ENCODE data around the gene PNLIP.

Gene PNLIP

GRCh38 chr10:116545756-116546155 lies at the start of gene PNLIP:
Gene PNLIP (plus strand): TSS chr10:116545931. CDS start chr10:116546093, 162 bp downstream.
- no peaks in the 10 kb centered on the region for H3K27me3 ChIP-seq (ENCODE audit: control insufficient read depth, insufficient read depth, low read length)
- H3K36me3 ChIP-seq (ENCODE audit: control insufficient read depth, insufficient read depth, low read length): no peaks in the 10 kb centered on the region
- H3K9ac ChIP-seq (ENCODE audit: low read length): no peak within 1 kb of the TSS
- H3K4me3 ChIP-seq (ENCODE audit: low read length): no peak within 1 kb of the TSS
- no peaks in the 10 kb centered on the region for H3K9me3 ChIP-seq (ENCODE audit: control insufficient read depth, low read length)
- no peaks in the 10 kb centered on the region for H3K4me1 ChIP-seq (ENCODE audit: control insufficient read depth, insufficient read depth, low read length)

GRCh38 chr10:116504786-116505185 lies 40.9 kb upstream of the PNLIP start:
- H3K9me3 ChIP-seq (ENCODE audit: control insufficient read depth, low read length): no peaks in the 10 kb centered on the region
- no peak overlapping the region for H3K9ac ChIP-seq (ENCODE audit: low read length)
- no peak overlapping the region for H3K4me3 ChIP-seq (ENCODE audit: low read length)
- H3K4me1 ChIP-seq (ENCODE audit: control insufficient read depth, insufficient read depth, low read length): no peaks in the 10 kb centered on the region
- no peaks in the 10 kb centered on the region for H3K27me3 ChIP-seq (ENCODE audit: control insufficient read depth, insufficient read depth, low read length)
- no peaks in the 10 kb centered on the region for H3K36me3 ChIP-seq (ENCODE audit: control insufficient read depth, insufficient read depth, low read length)

DNA sequence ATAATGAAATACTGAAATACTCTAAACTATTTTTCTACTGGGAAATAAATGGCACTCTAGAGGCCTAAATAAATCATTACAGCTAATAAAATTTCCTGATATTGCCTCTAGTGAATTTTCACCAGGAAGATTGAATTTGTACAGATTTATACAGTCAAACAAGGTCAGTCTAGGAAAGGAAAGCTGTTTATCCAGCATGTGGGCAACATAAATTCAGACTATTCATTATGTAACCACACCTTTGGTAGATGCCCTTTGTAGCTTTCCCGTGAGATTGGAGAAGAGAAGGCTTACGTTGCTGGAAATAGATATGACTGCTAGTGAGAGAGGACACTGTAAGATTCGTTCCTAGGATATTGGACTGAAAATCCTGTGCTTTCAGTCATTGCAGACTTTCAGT lies 35.2 kb upstream of the PNLIP start:
- Histone ChIP-seq H3K9me3 (ENCODE audit: control insufficient read depth, low read length) (no peaks in the 10 kb centered on the region), H3K9ac (ENCODE audit: low read length) (no peak overlapping the region), H3K36me3 (ENCODE audit: control insufficient read depth, insufficient read depth, low read length) (no peaks in the 10 kb centered on the region), H3K27me3 (ENCODE audit: control insufficient read depth, insufficient read depth, low read length) (no peaks in the 10 kb centered on the region), H3K4me1 (ENCODE audit: control insufficient read depth, insufficient read depth, low read length) (no peaks in the 10 kb centered on the region), H3K4me3 (ENCODE audit: low read length) (no peak overlapping the region)

DNA sequence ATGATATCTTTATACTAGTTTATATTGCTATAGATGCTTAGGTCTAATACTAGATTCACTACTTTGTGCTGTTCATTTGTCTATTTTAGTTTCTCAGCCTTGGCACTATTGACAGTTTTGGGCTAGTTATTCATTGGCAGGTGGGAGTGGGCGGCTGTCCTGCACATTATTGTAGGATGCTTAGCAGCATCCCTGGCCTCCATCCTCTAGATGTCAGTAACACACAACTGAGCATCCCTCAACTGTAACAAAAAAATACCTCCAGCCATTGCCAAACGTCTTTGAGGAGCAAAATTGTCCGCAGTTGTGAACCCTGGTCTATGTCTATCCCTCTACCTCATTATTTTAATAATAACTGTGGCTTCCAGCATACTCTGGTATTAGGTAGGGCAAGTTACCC lies 34.4 kb upstream of the PNLIP start:
- H3K9me3 ChIP-seq (ENCODE audit: control insufficient read depth, low read length): no peaks in the 10 kb centered on the region
- no peak overlapping the region for H3K9ac ChIP-seq (ENCODE audit: low read length)
- no peaks in the 10 kb centered on the region for H3K27me3 ChIP-seq (ENCODE audit: control insufficient read depth, insufficient read depth, low read length)
- H3K4me3 ChIP-seq (ENCODE audit: low read length): no peak overlapping the region
- H3K4me1 ChIP-seq (ENCODE audit: control insufficient read depth, insufficient read depth, low read length): no peaks in the 10 kb centered on the region
- H3K36me3 ChIP-seq (ENCODE audit: control insufficient read depth, insufficient read depth, low read length): no peaks in the 10 kb centered on the region

GRCh38 chr10:116521424-116522290 lies 24.1 kb upstream of the PNLIP start:
- Histone ChIP-seq H3K36me3 (ENCODE audit: control insufficient read depth, insufficient read depth, low read length) (no peaks in the 10 kb centered on the region), H3K9ac (ENCODE audit: low read length) (no peak overlapping the region), H3K4me1 (ENCODE audit: control insufficient read depth, insufficient read depth, low read length) (no peaks in the 10 kb centered on the region), H3K9me3 (ENCODE audit: control insufficient read depth, low read length) (no peaks in the 10 kb centered on the region), H3K27me3 (ENCODE audit: control insufficient read depth, insufficient read depth, low read length) (no peaks in the 10 kb centered on the region), H3K4me3 (ENCODE audit: low read length) (no peak overlapping the region)

- Histone ChIP-seq H3K9me3 (ENCODE audit: control insufficient read depth, low read length) (no peaks in the 10 kb centered on the region), H3K4me3 (ENCODE audit: low read length) (no peak overlapping the region), H3K4me1 (ENCODE audit: control insufficient read depth, insufficient read depth, low read length) (no peaks in the 10 kb centered on the region), H3K9ac (ENCODE audit: low read length) (no peak overlapping the region), H3K36me3 (ENCODE audit: control insufficient read depth, insufficient read depth, low read length) (no peaks in the 10 kb centered on the region), H3K27me3 (ENCODE audit: control insufficient read depth, insufficient read depth, low read length) (no peaks in the 10 kb centered on the region)
These were observed 22.8 kb upstream of the PNLIP start for GRCh38 chr10:116522803-116523381.

- no peaks in the 10 kb centered on the region for H3K36me3 ChIP-seq (ENCODE audit: control insufficient read depth, insufficient read depth, low read length)
- H3K4me3 ChIP-seq (ENCODE audit: low read length): no peak overlapping the region
- no peaks in the 10 kb centered on the region for H3K9me3 ChIP-seq (ENCODE audit: control insufficient read depth, low read length)
- H3K9ac ChIP-seq (ENCODE audit: low read length): no peak overlapping the region
- H3K4me1 ChIP-seq (ENCODE audit: control insufficient read depth, insufficient read depth, low read length): no peaks in the 10 kb centered on the region
- no peaks in the 10 kb centered on the region for H3K27me3 ChIP-seq (ENCODE audit: control insufficient read depth, insufficient read depth, low read length)
These were observed 21.0 kb upstream of the PNLIP start for GRCh38 chr10:116524736-116525135.

DNA sequence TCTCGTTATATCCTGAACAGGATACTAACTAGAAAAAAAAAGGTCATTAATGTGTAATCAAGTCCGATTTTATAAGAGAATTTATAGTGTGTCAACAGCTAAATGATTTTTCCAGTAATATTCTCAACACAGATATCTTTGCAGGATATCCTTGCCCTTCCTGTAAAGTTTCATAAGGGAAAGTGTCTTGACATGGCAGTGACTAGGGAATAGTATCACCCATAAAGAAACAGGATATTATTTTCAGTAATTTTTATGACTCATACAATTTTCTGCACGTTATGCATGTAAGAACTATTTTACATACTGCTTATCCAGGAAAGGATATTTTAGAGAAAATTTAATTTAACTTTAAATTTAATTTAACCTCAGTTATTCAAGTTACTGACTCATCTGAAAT lies 19.5 kb upstream of the PNLIP start:
- H3K36me3 ChIP-seq (ENCODE audit: control insufficient read depth, insufficient read depth, low read length): no peaks in the 10 kb centered on the region
- H3K27me3 ChIP-seq (ENCODE audit: control insufficient read depth, insufficient read depth, low read length): no peaks in the 10 kb centered on the region
- H3K9ac ChIP-seq (ENCODE audit: low read length): no peak overlapping the region
- H3K9me3 ChIP-seq (ENCODE audit: control insufficient read depth, low read length): no peaks in the 10 kb centered on the region
- no peak overlapping the region for H3K4me3 ChIP-seq (ENCODE audit: low read length)
- no peaks in the 10 kb centered on the region for H3K4me1 ChIP-seq (ENCODE audit: control insufficient read depth, insufficient read depth, low read length)

DNA sequence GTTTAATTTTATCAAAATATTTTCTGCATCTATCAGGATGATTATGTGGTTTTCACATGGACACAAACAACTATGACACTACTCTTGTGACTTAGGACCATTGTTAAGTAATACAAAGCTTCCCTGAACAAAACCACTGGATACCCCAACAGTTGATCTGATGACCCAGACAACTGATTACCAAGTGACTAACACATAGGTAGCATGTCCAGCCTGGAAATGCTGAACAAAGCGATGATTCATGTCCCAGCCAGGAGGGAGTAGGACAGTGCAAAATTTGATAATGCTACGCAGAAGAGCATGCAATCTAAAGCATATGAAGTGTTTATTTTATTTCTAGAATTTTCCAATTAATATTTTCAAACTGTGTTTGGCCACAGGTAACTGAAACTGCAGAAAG lies 8.9 kb upstream of the PNLIP start:
- Histone ChIP-seq H3K4me3 (ENCODE audit: low read length) (no peak overlapping the region), H3K9me3 (ENCODE audit: control insufficient read depth, low read length) (no peaks in the 10 kb centered on the region), H3K4me1 (ENCODE audit: control insufficient read depth, insufficient read depth, low read length) (no peaks in the 10 kb centered on the region), H3K27me3 (ENCODE audit: control insufficient read depth, insufficient read depth, low read length) (no peaks in the 10 kb centered on the region), H3K36me3 (ENCODE audit: control insufficient read depth, insufficient read depth, low read length) (no peaks in the 10 kb centered on the region), H3K9ac (ENCODE audit: low read length) (no peak overlapping the region)

- Histone ChIP-seq H3K9me3 (ENCODE audit: control insufficient read depth, low read length) (no peaks in the 10 kb centered on the region), H3K4me1 (ENCODE audit: control insufficient read depth, insufficient read depth, low read length) (no peaks in the 10 kb centered on the region), H3K36me3 (ENCODE audit: control insufficient read depth, insufficient read depth, low read length) (no peaks in the 10 kb centered on the region), H3K4me3 (ENCODE audit: low read length) (no peak overlapping the region), H3K9ac (ENCODE audit: low read length) (no peak overlapping the region), H3K27me3 (ENCODE audit: control insufficient read depth, insufficient read depth, low read length) (no peaks in the 10 kb centered on the region)
These were observed 7.3 kb upstream of the PNLIP start for GRCh38 chr10:116538456-116538855.

- H3K4me1 ChIP-seq (ENCODE audit: control insufficient read depth, insufficient read depth, low read length): no peaks in the 10 kb centered on the region
- no peak overlapping the region for H3K9ac ChIP-seq (ENCODE audit: low read length)
- H3K27me3 ChIP-seq (ENCODE audit: control insufficient read depth, insufficient read depth, low read length): no peaks in the 10 kb centered on the region
- no peak overlapping the region for H3K4me3 ChIP-seq (ENCODE audit: low read length)
- H3K36me3 ChIP-seq (ENCODE audit: control insufficient read depth, insufficient read depth, low read length): no peaks in the 10 kb centered on the region
- no peaks in the 10 kb centered on the region for H3K9me3 ChIP-seq (ENCODE audit: control insufficient read depth, low read length)
These were observed 6.7 kb upstream of the PNLIP start for GRCh38 chr10:116538992-116539391.

- Histone ChIP-seq H3K9me3 (ENCODE audit: control insufficient read depth, low read length) (no peaks in the 10 kb centered on the region), H3K9ac (ENCODE audit: low read length) (no peak overlapping the region), H3K27me3 (ENCODE audit: control insufficient read depth, insufficient read depth, low read length) (no peaks in the 10 kb centered on the region), H3K4me1 (ENCODE audit: control insufficient read depth, insufficient read depth, low read length) (no peaks in the 10 kb centered on the region), H3K36me3 (ENCODE audit: control insufficient read depth, insufficient read depth, low read length) (no peaks in the 10 kb centered on the region), H3K4me3 (ENCODE audit: low read length) (no peak overlapping the region)
These were observed 4.9 kb upstream of the PNLIP start for GRCh38 chr10:116540814-116541213.
